GM21717 (cell line): Measurements from ENCODE around the gene PUS1.

Source experiments
- ATAC-seq: cut with Tn5 transposase; IDR thresholded peaks from one replicate; pipeline ENCODE4 v1.9.1; 2021; ENCODE audit warnings: mild to moderate bottlenecking, moderate library complexity; ENCODE audit not compliant: unreplicated experiment

Gene PUS1

DNA sequence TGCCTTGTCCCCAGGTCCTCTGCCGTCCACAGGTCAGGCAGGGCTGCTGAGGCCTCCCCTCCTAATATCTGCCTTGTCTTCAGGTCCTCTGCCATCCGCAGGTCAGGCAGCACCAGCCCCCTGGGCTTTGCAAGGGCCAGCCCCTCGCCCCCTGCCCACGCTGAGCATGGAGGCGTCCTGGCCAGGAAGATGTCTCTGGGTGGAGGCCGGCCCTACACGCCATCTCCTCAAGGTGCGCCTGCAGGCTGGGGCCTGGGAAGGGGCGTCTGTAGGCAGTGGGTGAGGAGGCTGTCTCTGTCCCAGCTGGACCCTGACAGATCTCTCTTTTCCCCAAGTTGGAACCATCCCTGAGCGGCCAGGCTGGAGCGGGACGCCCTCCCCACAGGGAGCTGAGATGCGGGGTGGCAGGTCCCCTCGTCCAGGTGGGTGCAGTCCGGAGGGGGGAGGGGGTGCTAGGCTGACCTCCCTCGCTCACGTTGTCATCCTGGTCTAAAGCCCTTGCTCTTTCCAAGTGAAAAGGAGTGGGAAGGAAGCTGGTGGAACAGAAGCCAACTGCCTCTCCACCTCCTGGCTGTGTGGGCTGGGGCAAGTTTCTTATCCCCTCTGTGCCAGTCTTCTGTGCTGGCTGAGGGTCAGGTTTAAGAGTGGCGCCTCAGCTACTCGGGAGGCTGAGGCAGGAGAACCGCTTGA, 13.9 kb upstream of the PUS1 start:
- ATAC-seq: no peak

DNA sequence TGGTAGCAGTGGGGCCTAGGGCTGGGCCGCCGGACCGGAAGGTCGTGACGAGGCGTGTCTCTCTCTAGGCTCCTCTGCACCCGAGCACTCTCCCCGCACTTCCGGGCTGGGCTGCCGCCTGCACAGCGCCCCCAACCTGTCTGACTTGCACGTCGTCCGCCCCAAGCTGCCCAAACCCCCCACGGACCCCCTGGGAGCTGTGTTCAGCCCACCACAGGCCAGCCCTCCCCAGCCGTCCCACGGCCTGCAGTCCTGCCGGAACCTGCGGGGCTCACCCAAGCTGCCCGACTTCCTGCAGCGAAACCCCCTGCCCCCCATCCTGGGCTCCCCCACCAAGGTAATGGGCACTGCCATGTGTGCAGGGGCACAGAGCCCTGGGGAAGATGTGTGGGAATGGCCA, 13.3 kb upstream of the PUS1 start:
- no peak for ATAC-seq

DNA sequence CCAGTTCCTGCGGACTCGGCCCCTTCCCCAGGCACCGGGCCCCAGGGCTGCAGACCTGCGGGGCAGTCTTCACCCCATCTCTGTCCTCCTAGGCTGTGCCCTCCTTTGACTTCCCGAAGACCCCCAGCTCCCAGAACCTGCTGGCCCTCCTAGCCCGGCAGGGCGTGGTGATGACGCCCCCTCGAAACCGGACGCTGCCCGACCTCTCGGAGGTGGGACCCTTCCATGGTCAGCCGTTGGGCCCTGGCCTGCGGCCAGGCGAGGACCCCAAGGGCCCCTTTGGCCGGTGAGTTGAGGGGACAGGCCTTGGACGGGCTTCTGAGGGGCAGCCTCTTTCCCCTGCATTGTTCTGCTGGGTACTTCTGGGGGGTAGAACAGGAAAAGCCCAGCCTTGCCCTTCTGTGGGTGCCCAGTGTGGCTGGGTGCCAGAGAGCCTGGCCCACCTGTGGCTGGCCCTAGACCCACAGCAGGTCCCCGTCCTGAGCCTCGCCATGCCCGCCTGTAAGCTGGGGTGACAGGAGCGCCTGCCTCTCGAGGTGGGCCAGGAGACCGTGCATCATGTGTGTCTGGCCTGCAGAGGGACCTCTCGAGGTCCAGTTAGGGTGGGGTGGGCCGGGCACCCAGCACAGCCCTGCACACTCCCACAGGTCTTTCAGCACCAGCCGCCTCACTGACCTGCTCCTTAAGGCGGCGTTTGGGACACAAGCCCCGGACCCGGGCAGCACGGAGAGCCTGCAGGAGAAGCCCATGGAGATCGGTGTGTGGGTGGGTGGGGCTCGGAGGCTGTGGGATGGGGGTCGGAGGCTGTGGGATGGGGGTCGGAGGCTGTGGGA, 12.6 kb upstream of the PUS1 start:
- no peak for ATAC-seq

DNA sequence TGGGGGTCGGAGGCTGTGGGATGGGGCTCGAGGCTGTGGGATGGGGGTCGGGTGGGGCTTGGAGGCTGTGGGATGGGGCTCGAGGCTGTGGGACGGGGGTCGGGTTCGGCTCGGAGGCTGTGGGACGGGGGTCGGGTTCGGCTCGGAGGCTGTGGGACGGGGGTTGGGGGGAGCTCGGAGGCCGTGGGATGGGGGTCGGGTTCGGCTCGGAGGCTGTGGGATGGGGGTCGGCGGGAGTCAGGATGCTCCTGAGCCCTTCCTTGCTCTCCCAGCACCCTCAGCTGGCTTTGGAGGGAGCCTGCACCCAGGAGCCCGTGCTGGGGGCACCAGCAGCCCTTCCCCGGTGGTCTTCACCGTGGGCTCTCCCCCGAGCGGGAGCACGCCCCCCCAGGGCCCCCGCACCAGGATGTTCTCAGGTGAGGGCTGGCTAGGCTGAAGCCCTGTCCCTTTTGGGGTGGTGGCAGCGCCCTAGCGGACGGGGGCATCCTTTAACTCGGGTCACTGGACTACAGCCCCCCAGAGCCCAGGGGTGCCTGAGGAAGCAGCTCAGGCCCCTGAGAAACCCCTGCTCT, 11.9 kb upstream of the PUS1 start:
- ATAC-seq: no peak

DNA sequence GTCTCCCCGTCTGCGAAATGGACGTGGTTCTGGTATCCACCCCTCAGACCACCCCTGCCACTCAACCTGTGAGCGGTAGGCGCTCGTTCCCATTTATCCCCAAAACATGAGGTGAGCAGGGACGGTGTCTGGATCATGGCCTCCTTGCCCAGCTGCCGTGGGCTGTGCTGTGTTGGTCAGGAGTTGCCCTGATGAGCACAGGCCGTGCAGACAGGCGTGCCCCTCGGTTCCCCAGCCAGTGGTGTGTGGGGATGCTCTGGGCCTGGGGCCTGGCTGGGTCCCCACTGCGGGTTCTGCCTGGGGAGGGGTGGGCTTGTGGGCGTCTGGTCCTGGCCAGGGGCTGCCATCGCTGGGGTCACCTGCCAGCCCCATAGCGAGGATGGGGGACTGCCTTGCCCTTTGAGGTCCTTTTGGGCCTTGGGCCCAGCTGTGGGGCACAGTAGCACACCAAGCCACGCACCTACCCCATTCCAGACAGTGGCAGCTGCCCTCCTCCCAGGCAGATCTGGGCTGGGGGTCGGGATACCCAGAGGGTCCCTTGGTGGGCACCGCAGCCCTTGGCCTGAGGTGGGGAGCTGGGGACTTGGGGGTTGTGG, 11.3 kb upstream of the PUS1 start:
- no peak for ATAC-seq

DNA sequence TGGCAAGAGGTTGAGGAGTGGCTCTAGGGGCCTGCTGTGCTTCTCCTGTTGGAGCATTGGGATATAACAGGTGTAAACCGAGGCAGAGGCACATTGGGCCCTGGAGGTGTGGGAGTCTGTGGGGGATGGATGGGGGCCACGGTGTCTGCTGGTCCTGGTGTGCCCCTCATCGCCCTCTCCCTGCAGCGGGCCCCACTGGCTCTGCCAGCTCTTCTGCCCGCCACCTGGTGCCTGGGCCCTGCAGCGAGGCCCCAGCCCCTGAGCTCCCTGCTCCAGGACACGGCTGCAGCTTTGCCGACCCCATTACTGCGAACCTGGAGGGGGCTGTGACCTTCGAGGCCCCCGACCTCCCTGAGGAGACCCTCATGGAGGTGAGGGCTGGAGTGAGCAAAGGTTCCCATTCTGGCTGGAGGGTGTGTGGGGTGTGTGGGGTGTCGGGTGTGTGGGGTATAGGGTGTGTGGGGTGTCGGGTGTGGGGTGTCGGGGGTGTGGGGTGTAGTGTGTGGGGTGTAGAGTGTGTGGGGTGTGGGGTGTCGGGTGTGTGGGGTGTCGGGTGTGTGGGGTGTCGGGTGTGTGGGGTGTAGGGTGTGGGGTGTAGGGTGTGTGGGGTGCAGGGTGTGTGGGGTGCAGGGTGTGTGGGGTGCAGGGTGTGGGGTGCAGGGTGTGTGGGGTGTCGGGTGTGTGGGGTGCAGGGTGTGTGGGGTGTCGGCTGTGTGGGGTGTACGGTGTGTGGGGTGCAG, 10.6 kb upstream of the PUS1 start:
- no peak for ATAC-seq

DNA sequence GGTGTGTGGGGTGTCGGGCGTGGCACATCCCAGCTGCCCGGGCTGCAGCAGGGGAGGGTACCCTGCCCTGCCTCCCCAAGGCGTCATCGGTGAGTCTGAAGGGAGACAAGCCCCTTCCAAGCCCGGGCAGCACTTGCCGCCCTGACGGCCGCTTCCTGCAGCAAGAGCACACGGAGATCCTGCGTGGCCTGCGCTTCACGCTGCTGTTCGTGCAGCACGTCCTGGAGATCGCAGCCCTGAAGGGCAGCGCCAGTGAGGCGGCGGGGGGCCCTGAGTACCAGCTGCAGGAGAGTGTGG, 10.1 kb upstream of the PUS1 start:
- no peak for ATAC-seq

DNA sequence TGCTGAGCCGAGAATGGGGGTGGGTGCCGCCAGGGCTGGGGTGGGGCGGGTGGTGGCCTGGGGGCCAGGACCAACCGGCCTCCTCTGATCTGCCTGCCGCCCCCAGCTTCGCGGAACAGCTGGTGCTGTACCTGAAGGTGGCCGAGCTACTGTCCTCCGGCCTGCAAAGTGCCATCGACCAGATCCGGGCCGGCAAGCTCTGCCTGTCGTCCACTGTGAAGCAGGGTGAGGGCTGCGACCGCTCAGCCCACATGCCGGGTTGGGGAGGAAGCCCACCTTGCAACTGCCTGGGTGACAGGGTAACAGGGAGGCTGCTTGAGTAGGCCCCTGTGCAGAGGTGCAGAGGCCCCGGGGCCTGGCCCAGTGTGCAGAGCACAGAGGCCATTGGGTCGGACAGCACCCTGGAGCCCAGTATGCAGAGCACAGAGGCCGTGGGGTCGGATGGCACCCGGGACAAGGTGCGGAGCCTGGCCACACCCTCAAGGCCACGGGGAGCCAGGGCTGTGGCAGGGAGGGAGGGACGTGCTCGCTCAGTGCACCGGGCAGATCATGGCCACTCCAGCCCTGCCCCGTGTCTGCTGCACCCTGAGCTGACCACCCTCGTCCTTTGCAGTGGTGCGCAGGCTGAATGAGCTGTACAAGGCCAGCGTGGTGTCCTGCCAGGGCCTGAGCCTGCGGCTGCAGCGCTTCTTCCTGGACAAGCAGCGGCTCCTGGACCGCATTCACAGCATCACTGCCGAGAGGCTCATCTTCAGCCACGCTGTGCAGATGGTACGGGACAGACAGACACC, 9.5 kb upstream of the PUS1 start:
- no peak for ATAC-seq

DNA sequence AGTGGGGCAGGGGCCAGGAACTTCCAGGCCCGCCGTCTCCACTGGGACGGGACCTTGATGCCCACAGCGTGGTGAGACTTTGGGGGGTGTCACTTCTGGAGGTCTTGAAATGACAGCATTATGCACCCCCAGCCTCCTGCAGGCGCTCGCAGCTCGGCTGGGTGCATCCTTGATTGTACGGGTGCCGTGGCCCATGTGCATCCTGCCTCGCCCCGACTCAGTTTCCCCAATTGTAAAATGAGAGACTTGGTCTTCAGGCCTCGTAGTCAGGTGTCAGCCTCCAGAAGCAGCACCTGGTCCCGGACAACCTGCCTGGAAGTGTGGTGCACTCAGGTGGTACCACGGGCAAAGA, 8.9 kb upstream of the PUS1 start:
- ATAC-seq: no peak

DNA sequence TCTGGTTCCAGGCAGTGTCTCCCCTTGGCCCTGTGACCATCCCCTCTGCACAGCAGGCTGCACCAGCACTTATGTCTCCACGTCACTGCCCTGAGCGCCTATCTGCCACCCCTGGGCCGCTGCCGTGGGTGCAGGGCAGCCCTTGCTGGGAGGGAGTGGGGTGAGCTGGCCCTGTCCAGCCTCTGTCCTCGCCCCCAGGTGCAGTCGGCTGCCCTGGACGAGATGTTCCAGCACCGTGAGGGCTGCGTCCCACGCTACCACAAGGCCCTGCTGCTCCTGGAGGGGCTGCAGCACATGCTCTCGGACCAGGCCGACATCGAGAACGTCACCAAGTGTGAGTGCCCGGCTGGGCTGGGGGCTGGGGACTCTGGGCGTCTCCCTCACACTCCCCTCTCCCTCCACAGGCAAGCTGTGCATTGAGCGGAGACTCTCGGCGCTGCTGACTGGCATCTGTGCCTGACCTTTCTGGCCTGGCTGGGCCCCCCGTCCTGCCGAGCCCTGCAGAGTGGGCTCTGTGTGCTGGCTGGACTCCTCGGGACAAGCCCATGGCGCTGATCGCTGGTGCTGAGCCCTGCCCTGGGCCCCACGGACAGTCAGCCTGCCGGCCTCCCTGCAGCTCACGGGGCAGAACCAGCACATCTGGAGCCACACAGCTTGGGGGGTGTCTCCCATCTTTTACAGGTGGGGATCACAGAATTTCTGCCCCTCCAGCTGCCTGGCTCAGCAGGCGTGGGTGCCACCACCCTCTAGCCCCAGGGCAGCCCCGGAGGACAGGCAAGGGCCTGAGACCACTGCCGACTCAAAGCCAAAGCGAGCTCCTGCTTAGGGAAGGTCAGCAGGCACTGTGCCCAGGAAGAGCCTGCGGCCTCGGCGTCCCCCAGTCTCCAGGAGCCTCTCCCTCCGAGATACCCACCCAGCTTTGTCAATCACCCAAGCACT, 7.9 kb upstream of the PUS1 start:
- ATAC-seq: no peak

DNA sequence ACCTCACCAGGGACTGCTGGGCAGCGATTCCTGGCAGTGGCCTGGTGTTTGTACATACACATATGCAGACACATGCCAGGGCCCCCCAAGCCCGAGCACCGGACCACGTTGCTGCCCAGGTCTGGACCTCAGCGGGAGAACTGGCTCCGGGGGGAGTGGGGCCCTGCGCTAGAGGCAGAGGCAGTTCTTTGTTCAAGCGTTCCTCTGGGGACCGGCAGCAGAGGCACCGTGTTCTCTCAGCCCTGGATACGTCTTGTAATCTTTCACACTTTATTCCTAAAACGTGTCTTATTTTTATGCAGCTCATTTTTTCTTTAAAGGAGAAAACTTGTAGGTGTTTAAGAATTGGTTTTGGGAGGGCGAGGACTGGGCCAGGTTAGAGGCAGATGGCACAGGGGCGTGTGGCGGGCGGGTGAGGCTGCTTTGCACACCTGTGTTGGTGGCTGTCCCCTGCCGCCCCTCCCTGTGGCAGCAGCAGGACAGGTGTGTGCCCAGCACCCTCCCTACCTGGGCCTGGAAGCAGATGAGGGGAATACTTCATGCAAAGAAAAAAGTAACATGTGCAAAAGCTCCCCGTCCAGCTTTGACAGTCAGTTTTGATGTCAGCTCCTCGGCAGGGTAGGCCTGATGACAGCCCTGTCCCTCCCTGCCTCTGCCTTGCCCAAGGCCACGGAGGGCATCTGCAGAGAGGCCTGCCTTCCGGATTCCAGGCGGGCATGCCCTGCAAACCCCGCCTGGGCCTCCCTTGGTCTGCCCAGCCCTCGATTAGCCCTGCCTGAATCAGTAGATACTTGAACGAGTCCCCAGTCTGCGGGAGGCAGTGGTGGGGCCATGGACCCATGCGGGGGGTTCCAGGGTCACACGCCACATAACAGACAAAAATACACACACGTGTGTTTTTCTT, 7.0 kb upstream of the PUS1 start:
- ATAC-seq: no peak

DNA sequence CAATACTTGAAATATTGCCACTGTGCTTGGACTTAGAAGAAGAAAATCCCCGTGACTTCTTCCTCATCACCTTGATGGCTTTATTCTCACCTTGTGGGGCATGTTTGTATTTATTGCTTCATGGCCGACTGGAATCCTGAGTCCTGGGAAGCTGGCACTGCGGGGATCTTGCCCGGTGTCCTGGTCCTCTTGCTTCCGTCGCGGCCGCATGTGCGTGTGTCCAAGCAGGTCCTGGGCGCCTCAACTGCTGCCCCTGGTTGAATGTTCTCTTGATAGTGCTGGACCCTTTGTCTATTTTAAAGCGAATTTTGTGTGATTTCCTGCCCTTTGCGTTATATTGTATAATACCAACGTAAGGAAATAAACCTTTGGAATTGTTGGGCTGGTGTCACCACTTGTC, 6.3 kb upstream of the PUS1 start:
- ATAC-seq: no peak

DNA sequence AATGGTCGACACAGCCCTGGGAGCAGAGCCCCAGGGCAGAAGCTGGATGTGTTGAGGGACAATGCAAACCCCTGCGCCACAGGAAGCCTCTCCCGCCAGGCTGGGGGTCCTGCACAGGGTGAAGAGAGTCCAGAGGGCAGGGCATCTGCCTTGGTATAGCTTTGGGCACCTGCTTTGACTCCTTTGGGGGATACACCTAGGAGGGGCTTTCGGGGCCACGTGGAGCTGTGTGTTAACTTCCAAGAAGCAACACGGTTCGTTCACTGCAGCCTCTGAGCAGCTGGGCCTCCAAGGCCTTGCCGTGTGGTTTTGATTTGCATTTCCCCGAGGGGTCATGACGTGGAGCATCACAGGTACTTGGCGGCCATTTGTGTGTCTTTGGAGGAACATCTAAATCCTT, 5.8 kb upstream of the PUS1 start:
- ATAC-seq: peak; percentile 66

DNA sequence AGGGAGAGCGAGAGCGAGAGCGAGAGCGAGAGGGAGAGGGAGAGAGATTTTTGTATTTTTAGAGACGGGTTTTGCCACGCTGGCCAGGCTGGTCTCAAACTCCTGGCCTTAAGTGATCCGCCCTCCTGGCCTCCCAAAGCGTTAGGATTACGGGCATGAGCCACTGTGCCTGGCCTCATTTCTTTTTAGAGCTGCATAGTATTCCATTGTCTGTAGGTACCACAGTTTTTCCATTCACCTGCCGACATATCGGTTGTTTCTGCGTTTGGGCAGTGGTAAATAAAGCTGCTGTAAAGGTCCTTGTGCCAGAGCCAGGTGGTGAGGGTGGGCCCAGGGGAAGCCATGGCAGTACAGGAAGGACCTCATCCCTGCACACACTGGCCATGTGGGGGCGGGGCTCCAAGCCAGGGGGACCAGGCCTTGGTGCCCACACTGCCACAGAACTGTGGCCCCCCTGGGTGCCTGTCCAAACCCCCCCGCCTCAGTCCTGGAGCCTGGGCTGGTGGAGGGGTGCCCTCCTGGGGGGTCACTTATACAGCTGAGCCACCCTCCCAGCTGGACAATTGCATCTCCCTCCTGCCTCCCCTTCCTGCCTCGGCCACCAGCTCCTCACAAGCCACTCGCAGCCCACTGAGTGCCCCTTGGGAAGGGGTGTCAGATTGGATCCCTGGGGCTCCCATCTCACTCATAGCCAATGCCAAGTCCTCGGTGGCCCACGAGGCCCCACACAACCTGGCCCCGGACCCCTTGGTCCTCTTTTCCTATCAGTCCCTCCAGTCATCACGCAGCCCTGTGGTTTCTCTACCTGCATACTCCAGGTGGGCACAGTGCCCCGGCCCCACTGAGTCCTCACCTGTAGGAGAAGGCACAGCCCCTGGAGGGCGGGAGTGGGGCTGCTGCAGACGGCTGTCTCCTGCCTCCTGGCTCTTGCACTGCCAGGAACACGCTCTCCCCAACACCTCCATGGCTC, 1.7 kb upstream of the PUS1 start:
- ATAC-seq: no peak

DNA sequence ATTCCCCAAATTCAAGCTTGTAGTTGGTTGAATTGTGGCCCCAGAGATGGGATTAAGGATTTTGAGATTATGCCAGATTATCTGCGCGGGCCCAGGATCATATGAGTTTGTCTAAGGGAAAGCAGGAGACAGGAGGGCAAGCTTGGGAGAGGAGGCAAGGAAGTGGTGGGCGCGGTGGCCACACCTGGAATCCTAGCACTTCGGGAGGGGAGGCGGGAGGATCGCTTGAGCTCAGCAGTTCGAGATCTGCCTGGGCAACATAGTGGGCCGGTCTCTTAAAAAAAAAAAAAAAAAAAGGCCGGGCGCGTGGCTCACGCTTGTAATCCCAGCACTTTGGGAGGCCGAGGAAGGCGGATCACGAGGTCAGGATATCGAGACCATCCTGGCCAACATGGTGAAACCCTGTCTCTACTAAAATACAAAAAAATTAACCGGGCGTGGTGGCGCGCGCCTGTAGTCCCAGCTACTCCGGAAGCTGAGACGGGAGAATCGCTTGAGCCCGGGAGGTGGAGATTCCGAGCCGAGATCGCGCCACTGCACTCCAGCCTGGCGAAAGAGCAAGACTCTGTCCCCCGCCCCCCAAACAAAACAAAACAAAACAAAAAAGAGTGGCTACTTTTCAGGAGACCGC, 881 bp upstream of the PUS1 start:
- no peak for ATAC-seq

DNA sequence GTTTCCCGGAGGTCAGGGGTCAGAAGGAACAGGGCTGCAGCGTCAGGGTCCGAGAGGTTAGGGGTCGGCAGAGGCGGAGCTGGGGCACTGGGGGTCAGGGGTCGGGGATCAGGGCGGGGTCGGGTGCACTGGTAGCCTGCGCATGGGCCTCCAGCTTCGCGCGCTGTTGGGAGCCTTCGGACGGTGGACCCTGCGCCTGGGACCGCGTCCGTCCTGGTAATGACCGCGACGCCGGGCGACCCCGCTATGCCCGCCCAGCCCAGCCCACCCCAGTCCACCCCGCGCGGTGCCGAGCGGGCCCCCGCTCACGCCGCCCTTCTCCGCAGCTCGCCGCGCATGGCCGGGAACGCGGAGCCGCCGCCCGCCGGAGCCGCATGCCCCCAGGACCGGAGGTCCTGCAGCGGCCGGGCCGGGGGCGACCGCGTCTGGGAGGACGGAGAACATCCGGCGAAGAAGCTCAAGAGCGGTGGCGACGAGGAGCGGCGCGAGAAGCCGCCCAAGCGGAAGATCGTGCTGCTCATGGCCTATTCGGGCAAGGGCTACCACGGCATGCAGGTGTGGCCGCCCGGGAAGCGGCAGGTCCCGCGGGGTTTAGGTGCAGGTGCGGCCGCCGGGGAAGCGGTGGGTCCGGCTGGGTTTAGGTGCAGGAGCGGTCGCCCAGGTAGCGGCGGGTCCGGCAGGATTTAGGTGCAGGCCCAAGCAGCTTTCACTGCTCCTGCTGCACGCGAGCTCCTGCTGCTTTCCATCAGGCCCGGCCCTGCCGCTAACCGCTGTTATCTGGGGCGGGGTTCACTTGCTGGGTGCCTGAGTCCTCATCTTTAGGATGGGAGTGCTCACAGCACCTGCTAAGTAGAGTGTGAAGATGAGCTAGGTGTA, 743 bp downstream of the PUS1 start:
- ATAC-seq: peak; percentile 19
